Lower leg skin (tissue), 4 donors: ENCODE measurements around the gene MATCAP1. TPM values are rescaled to one million over a fixed set of nuclear protein-coding genes. Genes with fewer than 3 reads are reported as not detected.

ENCODE experiments used
- DNase-seq, 2 donors: peaks; one replicate each; pipeline ENCODE4 v3.0.0-alpha.2; 2019; ENCODE audit warnings: low spot score in 2 of 2
- H3K4me3 ChIP-seq: fragments of 200-600 bp; sonication (generic); 2 replicates; pipeline ENCODE4 v1.5.1; 2017; ENCODE audit warnings: mild to moderate bottlenecking, low read depth; ENCODE audit not compliant: poor library complexity, severe bottlenecking
- CTCF ChIP-seq, 3 donors: fragments of 450-650 bp; IDR thresholded peaks; one replicate each; pipeline ENCODE4 v1.5.1; 2016; ENCODE audit warnings: antibody characterized with exemption in 3 of 3, mild to moderate bottlenecking in 3 of 3, moderate library complexity in 2 of 3
- POLR2A ChIP-seq, 2 donors: fragments of 450-650 bp; IDR thresholded peaks; one replicate each; pipeline ENCODE4 v1.6.1; 2016 to 2017; ENCODE audit warnings: antibody characterized with exemption in 2 of 2, mild to moderate bottlenecking in 1 of 2, moderate library complexity in 1 of 2
- WGBS, 2 donors: methylation state at CpG; one replicate each; pipeline ENCODE4 v1.1.5; 2018; 5-methylcytosine and 5-hydroxymethylcytosine counted together
- intact Hi-C: fragments of 100-400 bp; cut with DNase I; formaldehyde crosslinking; loops from one replicate; pipeline ENCODE4 v1.15.0; 2023; ENCODE audit warnings: low total_unique reads
- total RNA-seq, 4 donors: library from RNA; depleted of rRNA; stranded (reverse); fragments of >200 nt; gene quantifications; one replicate each; pipeline ENCODE4 v1.1.0, GENCODE V29; 2016

MATCAP1 gene
- total RNA-seq, 4 donors from 2014 or later, result 5.1 to 8.9 (median 7.3) TPM

GRCh38 chr16:67166598-67167168 is 17.1 kb downstream of the MATCAP1 start:
- TF ChIP-seq CTCF (IDR thresholded peaks at IDR 0.05), result no peak
- no peak for TF ChIP-seq POLR2A (IDR thresholded peaks at IDR 0.05)
- no peak overlapping the region for H3K4me3 ChIP-seq
- no peak for DNase-seq
- intact Hi-C loops, result no loop called here
- 84 to 90% methylated on average over 5 of the region's 5 CpGs for WGBS, 2 donors

GRCh38 chr16:67166110-67166547 is 17.6 kb downstream of the MATCAP1 start:
- peak in 1 of 2 donors; percentile 80 for DNase-seq
- H3K4me3 ChIP-seq, result no peak overlapping the region
- 63 to 81% methylated on average over 11 to 18 of the region's 18 CpGs for WGBS, 2 donors
- TF ChIP-seq CTCF (IDR thresholded peaks at IDR 0.05) (no peak), POLR2A (IDR thresholded peaks at IDR 0.05) (no peak)
- intact Hi-C loops, result no loop called here

- 49 to 52% methylated on average over 69 to 80 of the region's 85 CpGs for WGBS, 2 donors
- DNase-seq, result no peak
- intact Hi-C loops, result no loop called here
- TF ChIP-seq CTCF (IDR thresholded peaks at IDR 0.05) (no peak), POLR2A (IDR thresholded peaks at IDR 0.05) (no peak)
- H3K4me3 ChIP-seq, result no peak overlapping the region
Observed at GRCh38 chr16:67165121-67166078, 18.4 kb downstream of the MATCAP1 start.

- TF ChIP-seq CTCF (IDR thresholded peaks at IDR 0.05), result no peak
- TF ChIP-seq POLR2A (IDR thresholded peaks at IDR 0.05), result no peak
- H3K4me3 ChIP-seq, result peak within 1 kb of the TSS; percentile 16
- peak in 1 of 2 donors; percentile 91 for DNase-seq
- intact Hi-C loops, result no loop called here
- 2 to 8% methylated on average over 10 to 31 of the region's 41 CpGs for WGBS, 2 donors
Observed at GRCh38 chr16:67164599-67165061, 19.1 kb downstream of the MATCAP1 start, which contains the start of gene HSF4. Gene HSF4 (plus strand): TSS chr16:67164745. CDS start chr16:67164812, 67 bp downstream.

GRCh38 chr16:67163999-67164558 is 19.7 kb downstream of the MATCAP1 start:
- TF ChIP-seq CTCF (IDR thresholded peaks at IDR 0.05), result no peak
- no peak for TF ChIP-seq POLR2A (IDR thresholded peaks at IDR 0.05)
- intact Hi-C loops, result no loop called here
- DNase-seq, result peak in 1 of 2 donors; percentile 89
- WGBS, 2 donors, result 0 to 3% methylated on average over 31 to 33 of the region's 34 CpGs
- H3K4me3 ChIP-seq, result peak overlapping the region; percentile 16
